ENCODE data around the gene EIF3L. TPM values are rescaled to one million over a fixed set of nuclear protein-coding genes. Genes with fewer than 3 reads are reported as not detected.

EIF3L gene
- total and polyA plus RNA-seq, 2 donors (not counting 3 experiments of a cell fraction or from before 2014, with no cell fraction given): 479 to 601 TPM

GRCh38 chr22:37807410-37808293, 41.6 kb upstream of the EIF3L start, which contains the start of gene GCAT:
Gene GCAT, plus strand, starts transcription at chr22:37807934. Its CDS starts 34 bp downstream, at chr22:37807968.
- Histone ChIP-seq H3K27me3 (ENCODE audit: control insufficient read depth in 2 of 2, insufficient read depth in 2 of 2, low read length in 2 of 2) (no peaks in the 10 kb centered on the region), H3K4me2 (ENCODE audit: insufficient read depth, low read length) (peak within 1 kb of the TSS; percentile 88), H3K4me3 (replicated peaks in 1 of 3; ENCODE audit: insufficient read depth in 1 of 3, low read depth in 1 of 3, low read length in 3 of 3) (peak within 1 kb of the TSS; percentile 64 to 79 (median 66)), H3K9ac (replicated peaks; ENCODE audit: extremely low read depth, insufficient read depth, low read length) (peak within 1 kb of the TSS; percentile 95), H3K36me3 (ENCODE audit: control insufficient read depth in 2 of 2, extremely low read depth in 1 of 2, insufficient read depth in 2 of 2, low read length in 2 of 2) (no peaks in the 10 kb centered on the region), H3K9me1 (replicated peaks; ENCODE audit: control insufficient read depth, extremely low read depth, insufficient read depth, low read length) (no peaks in the 10 kb centered on the region), H3K4me1 (ENCODE audit: control insufficient read depth, extremely low read depth, insufficient read depth, low read length) (peaks cover 31% of the 10 kb centered on the region), H2AFZ (ENCODE audit: low read depth, low read length) (peak within 1 kb of the TSS; percentile 82), H3K27ac (ENCODE audit: insufficient read depth, low read depth, low read length) (peak within 1 kb of the TSS; percentile 30), H3K79me2 (ENCODE audit: control insufficient read depth, insufficient read depth, low read length) (peaks cover 13% of the 10 kb centered on the region), H4K20me1 (replicated peaks; ENCODE audit: control insufficient read depth, extremely low read depth, insufficient read depth, low read length) (no peaks in the 10 kb centered on the region), H3K9me3 (replicated peaks; ENCODE audit: control insufficient read depth, insufficient read depth, low read length) (no peaks in the 10 kb centered on the region)
- DNase-seq (ENCODE audit: low read depth, low spot score): peak; percentile 98
- peak; percentile 92 for FAIRE-seq
- TF ChIP-seq POLR2AphosphoS5 (IDR thresholded peaks at IDR 0.05; ENCODE audit: insufficient read depth, low read depth, low read length): peak; percentile 71
- TF ChIP-seq EZH2 (IDR thresholded peaks at IDR 0.05; ENCODE audit: borderline replicate concordance, low read depth, low read length, severe bottlenecking): no peak
- peak; percentile 80 for TF ChIP-seq POLR2A (IDR thresholded peaks at IDR 0.05; ENCODE audit: low read depth, low read length)
- no peak for TF ChIP-seq MYC (IDR thresholded peaks at IDR 0.05; ENCODE audit: low read depth, low read length)
- TF ChIP-seq MAX (IDR thresholded peaks at IDR 0.05; ENCODE audit: insufficient read depth, insufficient read length): peak; percentile 49
- TF ChIP-seq CTCF (IDR thresholded peaks at IDR 0.05; ENCODE audit: extremely low read depth in 1 of 2, insufficient read depth in 1 of 2, low read depth in 1 of 2, low read length in 2 of 2): no peak
- TF ChIP-seq JUN (IDR thresholded peaks at IDR 0.05; ENCODE audit: borderline replicate concordance, insufficient read depth, insufficient read length, low read depth): no peak
- ChIA-PET POLR2A (interaction anchor here (0.6 to 2.2 kb wide), 4 partner anchors 10 to 152 kb away, joined by 4 to 5 read pairs (median 4); partner anchors contain the start of genes ANKRD54 and EIF3L), CTCF (interaction anchor here (1.1 to 4.2 kb wide), 7 partner anchors 10 to 164 kb away, joined by 3 to 35 read pairs (median 4); no protein-coding TSS in a partner anchor)
- no TSS peak for BruUV-seq (replicated peaks)
- dilution Hi-C loops (cut with MboI; ENCODE audit: extremely low pct_ligation_motif_present, low sequenced_read_pairs): no loop called here
- intact Hi-C loops (cut with micrococcal nuclease): loop anchor here (1.0 to 2.0 kb wide), 2 partner anchors 41 to 61 kb away; partner anchors contain the start of gene EIF3L

Measured in endothelial cell of umbilical vein (primary cell).